K562 treated with DMSO at 1 percent for 24 hours (cell line): ENCODE data around the gene LNPEP. TPM values are rescaled to one million over a fixed set of nuclear protein-coding genes. Genes with fewer than 3 reads are reported as not detected.

Experiments used
- total RNA-seq: library from RNA; unstranded; fragments of 300-600 nt; gene quantifications from 2 replicates; pipeline ENCODE4 v1.2.3, GENCODE V29; 2022; ENCODE audit warnings: low read depth; ENCODE audit not compliant: insufficient read depth

The LNPEP gene
- total RNA-seq = 5.2 and 5.5 TPM in 2 replicates

GRCh38 chr5:96935559-96936430 lies at the start of gene LNPEP:
LNPEP (plus strand) TSS chr5:96936080; CDS start chr5:96936156, 76 bp downstream.

Other genes starting within 250 kb of the LNPEP start
- 28.8 and 30.0 TPM in 2 replicates for gene ERAP1, start 128.1 kb upstream of the LNPEP start, total RNA-seq
- 1.00 and 1.4 TPM in 2 replicates for gene ERAP2, start 59.6 kb upstream of the LNPEP start, total RNA-seq
- gene LIX1, start 206.5 kb downstream of the LNPEP start, total RNA-seq = not detected in 2 replicates
- gene RIOK2, start 247.2 kb downstream of the LNPEP start, total RNA-seq = 7.2 and 10.7 TPM in 2 replicates